Right atrium auricular region (tissue), 2 donors: ENCODE results near the gene PHOSPHO2. TPM values are rescaled to one million over a fixed set of nuclear protein-coding genes. Genes with fewer than 3 reads are reported as not detected.
A peak's percentile ranks its signal among the peaks of the same experiment; 100 is the strongest.
"Not testable (repeated sequence)": the region's sequence is repeated elsewhere in the genome, so short reads cannot be mapped to it uniquely, and the experiment has no call there.

Source experiments
- DNase-seq: peaks from one replicate; pipeline ENCODE4 v3.0.0-alpha.2; 2019; ENCODE audit warnings: low spot score
- H3K27ac ChIP-seq, 2 donors: fragments of 200-600 bp; sonication (generic); 1 replicate in 1 of 2; 2 replicates in 1 of 2; pipeline ENCODE4 v1.5.1; 2016 to 2019
- H3K27me3 ChIP-seq, 2 donors: fragments of 200-600 bp; sonication (generic); one replicate each; pipeline versions ENCODE4 v1.5.1 to v1.6.0; 2017 to 2019
- H3K36me3 ChIP-seq: fragments of 200-600 bp; sonication (generic); one replicate; pipeline ENCODE4 v1.5.1; 2016
- H3K4me1 ChIP-seq, 2 donors: fragments of 200-600 bp; sonication (generic); one replicate each; pipeline versions ENCODE4 v1.5.1 to v1.6.0; 2017 to 2019
- H3K4me3 ChIP-seq, 2 donors: fragments of 200-600 bp; sonication (generic); 1 replicate in 1 of 2; 2 replicates in 1 of 2; pipeline ENCODE4 v1.5.1; 2017 to 2019; ENCODE audit warnings: mild to moderate bottlenecking in 1 of 2, moderate library complexity in 1 of 2
- H3K9me3 ChIP-seq, 2 donors: fragments of 200-600 bp; sonication (generic); one replicate each; pipeline ENCODE4 v1.5.1; 2019
- CTCF ChIP-seq, 2 donors: fragments of 200-600 bp; sonication (generic); IDR thresholded peaks; one replicate each; pipeline ENCODE4 v1.5.1; 2019; ENCODE audit warnings: antibody characterized with exemption in 2 of 2
- total RNA-seq, 2 donors: library from RNA; depleted of rRNA; stranded (reverse); fragments of >200 nt; gene quantifications; one replicate each; pipeline ENCODE4 v1.1.0, GENCODE V29; 2016

Gene PHOSPHO2
- total RNA-seq, 2 donors from 2014 or later, result 3.4 to 4.8 TPM

- H3K9me3 ChIP-seq, result peaks cover 0 to 5% of the 10 kb centered on the region in 2 donors
- peaks cover 0 to 17% of the 10 kb centered on the region in 2 donors for H3K4me1 ChIP-seq
- peak overlapping the region; percentile 55 to 81 for H3K4me3 ChIP-seq
- no peak for DNase-seq
- peak overlapping the region; percentile 82 to 87 for H3K27ac ChIP-seq
- H3K36me3 ChIP-seq, result no peaks in the 10 kb centered on the region
- H3K27me3 ChIP-seq, result no peaks in the 10 kb centered on the region
- no peak for TF ChIP-seq CTCF (IDR thresholded peaks at IDR 0.05)
Measured at GRCh38 chr2:169694894-169695260, 608 bp downstream of the PHOSPHO2 start.

- H3K4me1 ChIP-seq, result peaks cover 0 to 17% of the 10 kb centered on the region in 2 donors
- H3K4me3 ChIP-seq, result no peak overlapping the region
- H3K27ac ChIP-seq, result no peak overlapping the region
- no peaks in the 10 kb centered on the region for H3K27me3 ChIP-seq
- DNase-seq, result no peak
- no peaks in the 10 kb centered on the region for H3K36me3 ChIP-seq
- no peak for TF ChIP-seq CTCF (IDR thresholded peaks at IDR 0.05)
- H3K9me3 ChIP-seq, result no peaks in the 10 kb centered on the region
Measured at GRCh38 chr2:169696381-169696780, 2.1 kb downstream of the PHOSPHO2 start.

- not testable (repeated sequence) for H3K27me3 ChIP-seq, H3K4me1 ChIP-seq, H3K36me3 ChIP-seq, H3K9me3 ChIP-seq, H3K27ac ChIP-seq, DNase-seq, H3K4me3 ChIP-seq
Measured at GRCh38 chr2:169699173-169699572, 4.9 kb downstream of the PHOSPHO2 start.

GRCh38 chr2:169702996-169703395 lies 8.7 kb downstream of the PHOSPHO2 start:
- H3K4me1 ChIP-seq, result no peaks in the 10 kb centered on the region
- no peaks in the 10 kb centered on the region for H3K9me3 ChIP-seq
- H3K36me3 ChIP-seq, result no peaks in the 10 kb centered on the region
- H3K27me3 ChIP-seq, result no peaks in the 10 kb centered on the region
- DNase-seq, result no peak
- TF ChIP-seq CTCF (IDR thresholded peaks at IDR 0.05), result no peak
- H3K4me3 ChIP-seq, result no peak overlapping the region
- no peak overlapping the region for H3K27ac ChIP-seq

- no peak for DNase-seq
- Histone ChIP-seq H3K4me3 (no peak overlapping the region), H3K27me3 (no peaks in the 10 kb centered on the region), H3K9me3 (no peaks in the 10 kb centered on the region), H3K36me3 (no peaks in the 10 kb centered on the region), H3K4me1 (no peaks in the 10 kb centered on the region), H3K27ac (no peak overlapping the region)
- TF ChIP-seq CTCF (IDR thresholded peaks at IDR 0.05), result no peak
Measured at GRCh38 chr2:169704160-169704708, 10.0 kb downstream of the PHOSPHO2 start.

- no peak for DNase-seq
- TF ChIP-seq CTCF (IDR thresholded peaks at IDR 0.05), result no peak
- Histone ChIP-seq H3K4me3 (no peak overlapping the region), H3K36me3 (no peaks in the 10 kb centered on the region), H3K4me1 (no peaks in the 10 kb centered on the region), H3K27me3 (no peaks in the 10 kb centered on the region), H3K9me3 (no peaks in the 10 kb centered on the region), H3K27ac (no peak overlapping the region)
Measured at GRCh38 chr2:169705927-169706326, 11.7 kb downstream of the PHOSPHO2 start.
